AG09309 (cell line): Measurements from ENCODE around the gene TCF4.

ENCODE experiments used
- DNase-seq: peaks from one replicate; pipeline ENCODE4 v3.0.0-alpha.2; 2010; ENCODE audit warnings: low read depth
- H3K4me3 ChIP-seq: 2 replicates; pipeline ENCODE4 v1.5.1; 2011; ENCODE audit warnings: mild to moderate bottlenecking, low read depth, low read length, moderate library complexity; ENCODE audit not compliant: control insufficient read depth
- CTCF ChIP-seq: IDR thresholded peaks from 2 replicates; pipeline ENCODE4 v1.5.1; 2011; ENCODE audit warnings: mild to moderate bottlenecking, low read depth, low read length, inconsistent platforms; ENCODE audit not compliant: insufficient read depth, control insufficient read depth; ENCODE audit errors: missing control alignments

Gene TCF4

GRCh38 chr18:55508651-55509050 is 79.3 kb downstream of the TCF4 start:
- no peak for DNase-seq
- H3K4me3 ChIP-seq, result no peak overlapping the region
- no peak for TF ChIP-seq CTCF

GRCh38 chr18:55506074-55506473 is 81.9 kb downstream of the TCF4 start:
- no peak for DNase-seq
- no peak overlapping the region for H3K4me3 ChIP-seq
- no peak for TF ChIP-seq CTCF

- no peak overlapping the region for H3K4me3 ChIP-seq
- TF ChIP-seq CTCF, result no peak
- no peak for DNase-seq
These were observed 83.2 kb downstream of the TCF4 start for GRCh38 chr18:55504808-55505207.

GRCh38 chr18:55503167-55503820 is 84.7 kb downstream of the TCF4 start:
- no peak for TF ChIP-seq CTCF
- H3K4me3 ChIP-seq, result no peak overlapping the region
- no peak for DNase-seq

GRCh38 chr18:55501982-55502710 is 85.8 kb downstream of the TCF4 start:
- no peak for TF ChIP-seq CTCF
- no peak overlapping the region for H3K4me3 ChIP-seq
- DNase-seq, result no peak

GRCh38 chr18:55501579-55501978 is 86.4 kb downstream of the TCF4 start:
- TF ChIP-seq CTCF, result no peak
- no peak for DNase-seq
- H3K4me3 ChIP-seq, result no peak overlapping the region
